HCT116 (cell line): ENCODE results near the gene NKX6-2.

Source experiments
- ELF1 ChIP-seq: IDR thresholded peaks from 2 replicates; pipeline ENCODE4 v1.6.1; 2012; ENCODE audit warnings: low read depth, borderline replicate concordance
- EZH2 ChIP-seq: fragments of 200-600 bp; sonication (generic); IDR thresholded peaks from 2 replicates; pipeline ENCODE4 v1.6.1; 2017; ENCODE audit warnings: antibody characterized with exemption, mixed run types
- EZH2phosphoT487 ChIP-seq: fragments of 200-600 bp; IDR thresholded peaks from 2 replicates; pipeline ENCODE4 v1.6.1; 2018; ENCODE audit warnings: antibody characterized with exemption, borderline replicate concordance
- FOSL1 ChIP-seq: IDR thresholded peaks from 2 replicates; pipeline ENCODE4 v1.6.1; 2012; ENCODE audit warnings: low read depth
- JUND ChIP-seq: IDR thresholded peaks from 2 replicates; pipeline ENCODE4 v1.6.1; 2012
- POLR2A ChIP-seq: IDR thresholded peaks from 2 replicates; pipeline ENCODE4 v1.7.0; 2011; ENCODE audit warnings: borderline replicate concordance; ENCODE audit not compliant: insufficient read depth, insufficient read length; ENCODE audit errors: extremely low read depth
- POLR2AphosphoS5 ChIP-seq: IDR thresholded peaks from 2 replicates; pipeline ENCODE4 v1.6.1; 2011; ENCODE audit warnings: mild to moderate bottlenecking, low read depth, low read length, moderate library complexity
- SP1 ChIP-seq: IDR thresholded peaks from 2 replicates; pipeline ENCODE4 v1.6.1; 2012; ENCODE audit warnings: low read depth
- YY1 ChIP-seq: IDR thresholded peaks from 2 replicates; pipeline ENCODE4 v1.6.1; 2011; ENCODE audit warnings: low read length, low read depth, moderate library complexity, mild to moderate bottlenecking; ENCODE audit not compliant: insufficient replicate concordance; ENCODE audit errors: extremely low read depth
- ZFX ChIP-seq: fragments of 450-650 bp; IDR thresholded peaks from 2 replicates; pipeline ENCODE4 v1.6.1; 2017
- ZNF274 ChIP-seq: fragments of 200-500 bp; sonication (Bioruptor generic); IDR thresholded peaks from 2 replicates; pipeline ENCODE4 v1.6.1; 2014; ENCODE audit warnings: mild to moderate bottlenecking, low read depth, low read length, inconsistent platforms
- TF ChIP-seq, protein P1 (sequence below), 3 experiments: fragments of 200-600 bp in 1 of 3; sonication (generic) in 1 of 3; IDR thresholded peaks in 2 of 3; conservative IDR thresholded peaks in 1 of 3; 2 replicates each; pipeline ENCODE4 v1.5.1; 2012 to 2017; ENCODE audit warnings: low read depth in 2 of 3, low read length in 2 of 3, antibody characterized with exemption in 1 of 3, borderline replicate concordance in 1 of 3, control low read depth in 1 of 3, mild to moderate bottlenecking in 1 of 3, mixed read lengths in 1 of 3, mixed run types in 1 of 3, moderate library complexity in 1 of 3; ENCODE audit not compliant: insufficient read depth in 1 of 3
- TF ChIP-seq, protein P2 (sequence below): IDR thresholded peaks from 2 replicates; pipeline ENCODE4 v1.6.1; 2012; ENCODE audit warnings: low read depth

DNA sequence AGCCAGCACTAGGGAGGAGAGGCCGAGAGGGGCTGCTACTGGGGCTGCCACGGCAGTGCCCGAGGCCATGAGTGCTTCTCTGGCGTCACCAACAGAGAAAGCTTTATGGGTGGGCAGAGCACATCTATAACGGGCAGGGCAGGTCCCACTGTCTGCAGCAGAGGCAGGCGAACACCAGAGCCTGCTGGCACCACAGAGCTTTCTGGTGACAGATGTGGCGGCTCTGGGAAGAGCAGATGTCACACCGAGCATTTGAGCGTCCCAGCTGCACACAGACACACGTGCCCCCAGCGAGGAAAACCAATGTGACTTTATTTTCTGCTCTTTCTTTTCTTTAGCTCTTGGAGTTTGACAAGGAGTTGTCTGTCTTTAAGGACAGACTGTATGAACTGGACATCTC is 20.5 kb downstream of the NKX6-2 start:
- TF ChIP-seq ELF1 (no peak), YY1 (no peak), POLR2AphosphoS5 (no peak), FOSL1 (no peak), JUND (no peak), ZFX (no peak), ZNF274 (no peak), EZH2 (no peak), POLR2A (no peak), EZH2phosphoT487 (no peak), SP1 (no peak)
- TF ChIP-seq, protein P1, sequence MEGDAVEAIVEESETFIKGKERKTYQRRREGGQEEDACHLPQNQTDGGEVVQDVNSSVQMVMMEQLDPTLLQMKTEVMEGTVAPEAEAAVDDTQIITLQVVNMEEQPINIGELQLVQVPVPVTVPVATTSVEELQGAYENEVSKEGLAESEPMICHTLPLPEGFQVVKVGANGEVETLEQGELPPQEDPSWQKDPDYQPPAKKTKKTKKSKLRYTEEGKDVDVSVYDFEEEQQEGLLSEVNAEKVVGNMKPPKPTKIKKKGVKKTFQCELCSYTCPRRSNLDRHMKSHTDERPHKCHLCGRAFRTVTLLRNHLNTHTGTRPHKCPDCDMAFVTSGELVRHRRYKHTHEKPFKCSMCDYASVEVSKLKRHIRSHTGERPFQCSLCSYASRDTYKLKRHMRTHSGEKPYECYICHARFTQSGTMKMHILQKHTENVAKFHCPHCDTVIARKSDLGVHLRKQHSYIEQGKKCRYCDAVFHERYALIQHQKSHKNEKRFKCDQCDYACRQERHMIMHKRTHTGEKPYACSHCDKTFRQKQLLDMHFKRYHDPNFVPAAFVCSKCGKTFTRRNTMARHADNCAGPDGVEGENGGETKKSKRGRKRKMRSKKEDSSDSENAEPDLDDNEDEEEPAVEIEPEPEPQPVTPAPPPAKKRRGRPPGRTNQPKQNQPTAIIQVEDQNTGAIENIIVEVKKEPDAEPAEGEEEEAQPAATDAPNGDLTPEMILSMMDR (IDR thresholded peaks at IDR 0.05 in 2 of 3, conservative IDR thresholded peaks at IDR 0.05 in 1 of 3; ENCODE audit: borderline replicate concordance in 1 of 3, insufficient read depth in 1 of 3, low read depth in 2 of 3, low read length in 2 of 3): no peak
- TF ChIP-seq, protein P2, sequence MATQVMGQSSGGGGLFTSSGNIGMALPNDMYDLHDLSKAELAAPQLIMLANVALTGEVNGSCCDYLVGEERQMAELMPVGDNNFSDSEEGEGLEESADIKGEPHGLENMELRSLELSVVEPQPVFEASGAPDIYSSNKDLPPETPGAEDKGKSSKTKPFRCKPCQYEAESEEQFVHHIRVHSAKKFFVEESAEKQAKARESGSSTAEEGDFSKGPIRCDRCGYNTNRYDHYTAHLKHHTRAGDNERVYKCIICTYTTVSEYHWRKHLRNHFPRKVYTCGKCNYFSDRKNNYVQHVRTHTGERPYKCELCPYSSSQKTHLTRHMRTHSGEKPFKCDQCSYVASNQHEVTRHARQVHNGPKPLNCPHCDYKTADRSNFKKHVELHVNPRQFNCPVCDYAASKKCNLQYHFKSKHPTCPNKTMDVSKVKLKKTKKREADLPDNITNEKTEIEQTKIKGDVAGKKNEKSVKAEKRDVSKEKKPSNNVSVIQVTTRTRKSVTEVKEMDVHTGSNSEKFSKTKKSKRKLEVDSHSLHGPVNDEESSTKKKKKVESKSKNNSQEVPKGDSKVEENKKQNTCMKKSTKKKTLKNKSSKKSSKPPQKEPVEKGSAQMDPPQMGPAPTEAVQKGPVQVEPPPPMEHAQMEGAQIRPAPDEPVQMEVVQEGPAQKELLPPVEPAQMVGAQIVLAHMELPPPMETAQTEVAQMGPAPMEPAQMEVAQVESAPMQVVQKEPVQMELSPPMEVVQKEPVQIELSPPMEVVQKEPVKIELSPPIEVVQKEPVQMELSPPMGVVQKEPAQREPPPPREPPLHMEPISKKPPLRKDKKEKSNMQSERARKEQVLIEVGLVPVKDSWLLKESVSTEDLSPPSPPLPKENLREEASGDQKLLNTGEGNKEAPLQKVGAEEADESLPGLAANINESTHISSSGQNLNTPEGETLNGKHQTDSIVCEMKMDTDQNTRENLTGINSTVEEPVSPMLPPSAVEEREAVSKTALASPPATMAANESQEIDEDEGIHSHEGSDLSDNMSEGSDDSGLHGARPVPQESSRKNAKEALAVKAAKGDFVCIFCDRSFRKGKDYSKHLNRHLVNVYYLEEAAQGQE: no peak
